H9 (cell line): Measurements from ENCODE around the gene FOXB1. TPM values are rescaled to one million over a fixed set of nuclear protein-coding genes. Genes with fewer than 3 reads are reported as not detected.
A peak's percentile ranks its signal among the peaks of the same experiment; 100 is the strongest.

Experiments
- DNase-seq: peaks from one replicate; pipeline ENCODE4 v3.0.0-alpha.2; 2017
- H2AFZ ChIP-seq: one replicate; pipeline ENCODE4 v1.6.1; 2013; ENCODE audit warnings: mild to moderate bottlenecking, low read length, control low read depth, moderate library complexity
- H2AK5ac ChIP-seq: 2 replicates; pipeline ENCODE4 v1.6.1; 2013; ENCODE audit warnings: low read length, control low read depth, mixed read lengths; ENCODE audit not compliant: insufficient read length
- H2BK120ac ChIP-seq: one replicate; pipeline ENCODE4 v1.6.1; 2013; ENCODE audit warnings: low read depth, mild to moderate bottlenecking, low read length, control low read depth, inconsistent platforms; ENCODE audit not compliant: poor library complexity, severe bottlenecking
- H2BK12ac ChIP-seq: 2 replicates; pipeline ENCODE4 v1.6.1; 2013; ENCODE audit warnings: low read length, control low read depth, mixed read lengths, low read depth; ENCODE audit not compliant: insufficient read length
- H2BK15ac ChIP-seq: 2 replicates; pipeline ENCODE4 v1.6.1; 2013; ENCODE audit warnings: low read depth, low read length, control low read depth
- H2BK20ac ChIP-seq: one replicate; pipeline ENCODE4 v1.6.1; 2013; ENCODE audit warnings: low read depth, mild to moderate bottlenecking, low read length, control low read depth, inconsistent platforms; ENCODE audit not compliant: poor library complexity, severe bottlenecking
- H2BK5ac ChIP-seq: 2 replicates; pipeline ENCODE4 v1.6.1; 2013; ENCODE audit warnings: low read length, control low read depth, mixed read lengths; ENCODE audit not compliant: insufficient read length
- H3K14ac ChIP-seq: 2 replicates; pipeline ENCODE4 v1.6.1; 2013; ENCODE audit warnings: low read length, control low read depth; ENCODE audit not compliant: insufficient read depth
- H3K18ac ChIP-seq: 2 replicates; pipeline ENCODE4 v1.6.1; 2013; ENCODE audit warnings: low read depth, mild to moderate bottlenecking, mixed read lengths, low read length, control low read depth; ENCODE audit not compliant: insufficient read length
- H3K23ac ChIP-seq: 2 replicates; pipeline ENCODE4 v1.6.1; 2013; ENCODE audit warnings: low read length, control low read depth, mixed read lengths, low read depth; ENCODE audit not compliant: insufficient read length
- H3K23me2 ChIP-seq: 2 replicates; pipeline ENCODE4 v1.6.1; 2013; ENCODE audit warnings: low read depth, mild to moderate bottlenecking, mixed read lengths, low read length, control low read depth; ENCODE audit not compliant: insufficient read length, poor library complexity, severe bottlenecking
- H3K27ac ChIP-seq: 2 replicates; pipeline ENCODE4 v1.5.1; 2013; ENCODE audit warnings: low read length, control low read depth, mixed read lengths, low read depth; ENCODE audit not compliant: insufficient read length
- H3K27me3 ChIP-seq: 2 replicates; pipeline ENCODE4 v1.6.1; 2013; ENCODE audit warnings: low read length, control low read depth, inconsistent platforms; ENCODE audit not compliant: insufficient read depth
- H3K4ac ChIP-seq: 2 replicates; pipeline ENCODE4 v1.6.1; 2013; ENCODE audit warnings: low read depth, mild to moderate bottlenecking, control low read depth, inconsistent platforms, low read length, moderate library complexity
- H3K4me1 ChIP-seq: 2 replicates; pipeline ENCODE4 v1.6.1; 2013; ENCODE audit warnings: low read length, control low read depth, inconsistent platforms; ENCODE audit not compliant: insufficient read depth
- H3K4me2 ChIP-seq: 2 replicates; pipeline ENCODE4 v1.6.1; 2013; ENCODE audit warnings: low read length, control low read depth, mixed read lengths; ENCODE audit not compliant: insufficient read length, insufficient read depth
- H3K56ac ChIP-seq: 2 replicates; pipeline ENCODE4 v1.6.1; 2013; ENCODE audit warnings: low read depth, mild to moderate bottlenecking, mixed read lengths, low read length, control low read depth; ENCODE audit not compliant: insufficient read length
- H3K79me1 ChIP-seq: 2 replicates; pipeline ENCODE4 v1.6.1; 2013; ENCODE audit warnings: low read depth, mild to moderate bottlenecking, moderate library complexity, low read length, control low read depth, inconsistent platforms; ENCODE audit not compliant: insufficient read depth, poor library complexity, severe bottlenecking
- H3K79me2 ChIP-seq: 2 replicates; pipeline ENCODE4 v1.6.1; 2013; ENCODE audit warnings: low read length, control low read depth, inconsistent platforms; ENCODE audit not compliant: insufficient read depth
- H3K9ac ChIP-seq: 2 replicates; pipeline ENCODE4 v1.6.1; 2013; ENCODE audit warnings: low read length, control low read depth, mixed read lengths; ENCODE audit not compliant: insufficient read length; ENCODE audit errors: extremely low read depth
- H3K9me3 ChIP-seq: one replicate; pipeline ENCODE4 v1.6.1; 2013; ENCODE audit warnings: low read depth, low read length, inconsistent platforms; ENCODE audit not compliant: control insufficient read depth
- H3T11ph ChIP-seq: one replicate; pipeline ENCODE4 v1.6.1; 2013; ENCODE audit warnings: mild to moderate bottlenecking, low read length, control low read depth, inconsistent platforms
- H4K20me1 ChIP-seq: one replicate; pipeline ENCODE4 v1.6.1; 2013; ENCODE audit not compliant: control insufficient read depth, insufficient read length, insufficient read depth
- H4K5ac ChIP-seq: 2 replicates; pipeline ENCODE4 v1.6.1; 2013; ENCODE audit warnings: low read depth, mild to moderate bottlenecking, mixed read lengths, low read length, control low read depth; ENCODE audit not compliant: insufficient read length
- H4K8ac ChIP-seq: replicated peaks from 2 replicates; pipeline ENCODE4 v1.6.1; 2013; ENCODE audit warnings: low read length, control low read depth, mixed read lengths, low read depth; ENCODE audit not compliant: insufficient read length
- H4K91ac ChIP-seq: 2 replicates; pipeline ENCODE4 v1.6.1; 2013; ENCODE audit warnings: low read depth, mild to moderate bottlenecking, moderate library complexity, mixed read lengths, low read length, control low read depth; ENCODE audit not compliant: insufficient read length
- H3K27ac Mint-ChIP-seq, 3 experiments: 2 replicates in 2 of 3; 3 replicates in 1 of 3; pipeline ENCODE4 v1.8.0; 2020 to 2021; ENCODE audit warnings: mixed read lengths in 3 of 3, mild to moderate bottlenecking in 1 of 3, moderate library complexity in 1 of 3
- H3K27me3 Mint-ChIP-seq: 2 replicates; pipeline ENCODE4 v1.8.0; 2021; ENCODE audit warnings: low read depth, mild to moderate bottlenecking, moderate library complexity, mixed read lengths
- H3K36me3 Mint-ChIP-seq, 3 experiments: 2 replicates in 2 of 3; 3 replicates in 1 of 3; pipeline ENCODE4 v1.8.0; 2020 to 2021; ENCODE audit warnings: low read depth in 3 of 3, mixed read lengths in 3 of 3; ENCODE audit not compliant: insufficient read depth in 1 of 3
- H3K4me1 Mint-ChIP-seq, 2 experiments: 2 replicates each; pipeline ENCODE4 v1.8.0; 2020; ENCODE audit warnings: mixed read lengths in 2 of 2
- H3K4me3 Mint-ChIP-seq, 2 experiments: 2 replicates in 1 of 2; 3 replicates in 1 of 2; pipeline ENCODE4 v1.8.0; 2020 to 2021; ENCODE audit warnings: mild to moderate bottlenecking in 2 of 2, mixed read lengths in 2 of 2, moderate library complexity in 1 of 2
- H3K9me3 Mint-ChIP-seq, 2 experiments: 2 replicates in 1 of 2; 3 replicates in 1 of 2; pipeline ENCODE4 v1.8.0; 2020; ENCODE audit warnings: mild to moderate bottlenecking in 2 of 2, mixed read lengths in 2 of 2, moderate library complexity in 1 of 2
- WGBS: extraction: QIAGEN DNeasy Blood & Tissue Kit; methylation state at CpG from one replicate; pipeline ENCODE4 v1.1.7; 2013; ENCODE audit warnings: missing lambda C conversion rate, low lambda C conversion rate, mixed read lengths; ENCODE audit not compliant: insufficient read length; ENCODE audit errors: extremely low coverage; 5-methylcytosine and 5-hydroxymethylcytosine counted together
- total RNA-seq: library from RNA; stranded (reverse); gene quantifications from 2 replicates; pipeline ENCODE4 v1.2.1, GENCODE V29; 2021
- TF ChIP-seq, protein P1 (sequence below): fragments of 200-600 bp; sonication (generic); conservative IDR thresholded peaks from 3 replicates; pipeline ENCODE4 v1.8.0; 2021; ENCODE audit warnings: antibody characterized with exemption, mild to moderate bottlenecking

Gene FOXB1
- total RNA-seq, 1 experiment from 2014 or later, result 3.5 TPM

GRCh38 chr15:60009980-60010732 lies 6.0 kb downstream of the FOXB1 start:
- H3K27ac ChIP-seq, result no peak overlapping the region
- H2BK5ac ChIP-seq, result no peak overlapping the region
- no peak overlapping the region for H3K56ac ChIP-seq
- no peak overlapping the region for H2AFZ ChIP-seq
- H2BK15ac ChIP-seq, result no peak overlapping the region
- H3K27me3 ChIP-seq, result peaks cover 8% of the 10 kb centered on the region; the same call in 1 of the 2 replicates
- no peak overlapping the region for H3T11ph ChIP-seq
- no peak overlapping the region for H3K14ac ChIP-seq
- no peaks in the 10 kb centered on the region for H3K79me2 ChIP-seq
- TF ChIP-seq, protein P1, sequence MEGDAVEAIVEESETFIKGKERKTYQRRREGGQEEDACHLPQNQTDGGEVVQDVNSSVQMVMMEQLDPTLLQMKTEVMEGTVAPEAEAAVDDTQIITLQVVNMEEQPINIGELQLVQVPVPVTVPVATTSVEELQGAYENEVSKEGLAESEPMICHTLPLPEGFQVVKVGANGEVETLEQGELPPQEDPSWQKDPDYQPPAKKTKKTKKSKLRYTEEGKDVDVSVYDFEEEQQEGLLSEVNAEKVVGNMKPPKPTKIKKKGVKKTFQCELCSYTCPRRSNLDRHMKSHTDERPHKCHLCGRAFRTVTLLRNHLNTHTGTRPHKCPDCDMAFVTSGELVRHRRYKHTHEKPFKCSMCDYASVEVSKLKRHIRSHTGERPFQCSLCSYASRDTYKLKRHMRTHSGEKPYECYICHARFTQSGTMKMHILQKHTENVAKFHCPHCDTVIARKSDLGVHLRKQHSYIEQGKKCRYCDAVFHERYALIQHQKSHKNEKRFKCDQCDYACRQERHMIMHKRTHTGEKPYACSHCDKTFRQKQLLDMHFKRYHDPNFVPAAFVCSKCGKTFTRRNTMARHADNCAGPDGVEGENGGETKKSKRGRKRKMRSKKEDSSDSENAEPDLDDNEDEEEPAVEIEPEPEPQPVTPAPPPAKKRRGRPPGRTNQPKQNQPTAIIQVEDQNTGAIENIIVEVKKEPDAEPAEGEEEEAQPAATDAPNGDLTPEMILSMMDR, result no peak
- peak overlapping the region; percentile 42 to 72 for H3K4me3 Mint-ChIP-seq
- peaks cover 37% of the 10 kb centered on the region for H3K27me3 Mint-ChIP-seq
- no peaks in the 10 kb centered on the region for H3K79me1 ChIP-seq
- H4K8ac ChIP-seq, result no peak overlapping the region
- peak overlapping the region in 2 of 3 experiments; percentile 62 to 94; a peak in 4 of 7 replicates for H3K27ac Mint-ChIP-seq
- WGBS, result no CpG with 5 or more reads among the region's 13 CpGs
- H3K36me3 Mint-ChIP-seq, result peaks cover 0 to 3% (median 0%) of the 10 kb centered on the region in 3 experiments; a peak in 2 of 7 replicates
- peaks cover 12% of the 10 kb centered on the region for H3K23me2 ChIP-seq
- no peak overlapping the region for H3K9ac ChIP-seq
- H4K5ac ChIP-seq, result no peak overlapping the region
- peak overlapping the region; percentile 59 for H3K4me2 ChIP-seq
- H2AK5ac ChIP-seq, result no peak overlapping the region
- no peak overlapping the region for H2BK20ac ChIP-seq
- no peak overlapping the region for H3K4ac ChIP-seq
- peaks cover 10% of the 10 kb centered on the region; the same call in 1 of the 2 replicates for H3K4me1 ChIP-seq
- no peaks in the 10 kb centered on the region for H3K9me3 ChIP-seq
- no peaks in the 10 kb centered on the region for H3K9me3 Mint-ChIP-seq
- no peak overlapping the region for H3K18ac ChIP-seq
- H4K20me1 ChIP-seq, result no peaks in the 10 kb centered on the region
- no peak for DNase-seq
- no peak overlapping the region for H2BK12ac ChIP-seq
- peaks cover 72% of the 10 kb centered on the region in 2 experiments for H3K4me1 Mint-ChIP-seq
- no peak overlapping the region for H3K23ac ChIP-seq
- no peak overlapping the region for H2BK120ac ChIP-seq
- no peak overlapping the region for H4K91ac ChIP-seq
